Diencephalon (tissue), 1 donor: ENCODE results near the gene ZNF546. TPM values are rescaled to one million over a fixed set of nuclear protein-coding genes. Genes with fewer than 3 reads are reported as not detected.

ENCODE experiments used
- total RNA-seq: library from RNA; depleted of rRNA; stranded (reverse); fragments of >200 nt; gene quantifications from one replicate; pipeline ENCODE4 v1.2.3, GENCODE V29; 2014

Gene ZNF546
- 16.1 TPM for total RNA-seq

DNA sequence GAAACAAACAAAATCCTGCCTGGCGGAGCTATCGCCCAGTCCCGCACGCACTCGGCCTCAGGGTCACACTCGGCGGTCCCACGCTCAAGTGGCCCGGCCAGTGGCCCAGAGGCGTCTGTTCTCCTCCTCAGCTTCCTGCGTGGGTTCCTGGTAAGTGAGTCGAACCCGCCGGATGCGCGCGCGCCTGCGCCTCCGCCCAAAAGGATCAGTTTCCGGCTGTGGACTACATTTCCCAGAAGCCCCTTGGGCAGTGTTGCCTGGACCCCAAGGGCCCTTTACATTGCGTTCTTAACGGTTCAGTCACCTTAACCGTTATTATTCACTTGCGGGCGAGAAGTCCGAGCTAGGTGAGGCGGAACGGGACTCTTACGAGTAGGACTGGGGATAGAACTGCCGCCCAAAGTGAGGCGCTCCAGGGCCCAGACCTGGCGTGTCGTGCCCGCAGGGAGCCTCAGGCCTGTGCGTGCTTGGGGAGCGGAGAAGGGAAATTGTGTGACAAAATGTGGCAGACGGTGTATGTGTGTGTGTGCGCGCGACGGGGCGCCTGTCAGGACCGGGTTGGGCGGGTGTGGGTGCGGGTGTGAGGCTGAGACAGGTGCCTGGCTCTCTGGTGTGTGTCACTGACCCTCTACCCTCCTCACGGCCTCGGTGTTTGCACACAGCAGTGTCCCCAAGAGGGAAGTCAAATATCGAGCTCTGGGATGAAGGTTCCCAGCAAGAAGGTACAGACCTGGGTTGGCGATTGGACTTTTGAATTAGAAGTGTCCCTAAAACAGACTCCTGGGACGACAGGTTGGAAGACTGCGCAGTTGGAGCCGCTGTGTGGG lies at the start of gene ZNF546:
Gene ZNF546, plus strand, starts transcription at position 250 of the 827 bp plus-strand sequence. CDS start 1,267 bp downstream, outside the sequence.

DNA sequence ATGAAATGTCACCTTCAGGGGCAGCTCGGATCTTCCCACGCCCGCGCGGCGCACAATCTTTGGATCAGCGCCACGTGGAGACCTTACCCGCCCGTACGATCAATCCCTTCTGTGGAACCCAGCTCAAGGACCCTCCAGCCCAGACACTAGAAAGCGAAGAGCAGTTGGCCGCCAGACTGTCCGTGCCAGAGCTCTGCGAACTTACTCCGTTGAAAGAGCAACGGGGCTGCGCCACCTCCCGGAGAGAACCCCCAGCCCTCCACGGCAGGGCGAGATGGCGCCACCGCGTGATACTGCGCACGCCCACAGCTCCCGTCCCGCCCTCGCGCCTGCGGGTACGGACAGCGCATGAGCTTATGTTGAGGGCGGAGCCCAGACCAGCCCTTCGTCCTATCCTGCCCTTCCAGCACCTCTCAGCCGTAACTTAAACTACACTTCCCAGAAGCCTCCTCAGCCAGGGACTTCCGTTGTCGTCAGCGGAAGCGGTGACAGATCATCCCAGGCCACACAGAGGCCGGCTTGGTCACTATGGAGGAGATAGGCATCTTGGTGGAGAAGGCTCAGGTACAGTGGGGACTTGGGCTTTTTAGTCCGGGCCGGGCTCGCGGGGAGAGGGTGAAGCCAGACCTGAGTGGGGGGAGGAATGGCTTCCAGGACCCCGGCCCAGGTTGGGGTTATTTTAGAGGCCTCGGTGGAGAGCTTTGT lies 26.0 kb upstream of the ZNF546 start, which contains the start of gene PSMC4:
Gene PSMC4, plus strand, starts transcription at position 491 of the 705 bp plus-strand sequence. Its CDS starts 38 bp downstream, at position 529.

DNA sequence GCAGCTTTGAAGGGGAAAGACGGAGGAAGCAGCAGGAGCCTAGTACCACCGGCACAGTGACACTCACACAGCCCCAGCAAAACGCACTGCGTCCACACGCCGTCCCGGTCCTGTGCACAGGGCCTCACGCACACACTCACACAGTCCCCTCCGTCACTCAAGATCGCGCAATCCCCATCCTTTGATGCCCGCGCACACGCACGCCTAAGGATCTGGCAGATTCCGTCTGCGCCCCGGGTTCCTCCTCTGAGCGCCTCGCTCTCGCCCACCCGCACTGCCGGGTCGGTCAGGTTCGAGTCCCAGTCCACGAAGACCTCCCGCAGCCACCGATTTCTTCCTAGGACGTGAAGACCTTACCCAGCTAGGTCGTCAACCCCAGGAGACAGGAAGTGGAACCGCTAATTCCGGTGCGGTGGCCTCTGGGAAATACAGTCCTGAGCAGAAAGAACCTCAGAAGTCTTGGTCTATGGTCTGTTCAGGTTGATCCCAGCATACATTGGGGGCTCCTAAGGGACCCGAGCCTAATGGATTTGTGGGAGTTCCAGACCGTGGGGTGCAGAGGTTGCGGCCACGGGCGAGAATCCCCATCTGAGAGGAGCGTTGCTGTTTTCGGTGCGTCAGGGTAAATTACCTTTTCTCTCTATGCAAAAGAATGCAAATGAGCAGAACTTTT lies 59.1 kb downstream of the ZNF546 start, which contains the start of gene ZNF780B:
Gene ZNF780B, minus strand, starts transcription at position 400 of the 673 bp plus-strand sequence. CDS start 5,899 bp downstream, outside the sequence.

Other genes starting within 250 kb of the ZNF546 start
- gene LEUTX, start 218.2 kb upstream of the ZNF546 start, total RNA-seq = not detected
- 20.8 TPM for gene DYRK1B, start 162.9 kb upstream of the ZNF546 start, total RNA-seq
- 120 TPM for gene FBL, start 150.7 kb upstream of the ZNF546 start, total RNA-seq
- 3.0 TPM for gene FCGBP, start 62.4 kb upstream of the ZNF546 start, total RNA-seq
- gene PSMC4, start 25.9 kb upstream of the ZNF546 start, total RNA-seq = 91.1 TPM
- gene ZNF780B, start 59.2 kb downstream of the ZNF546 start, total RNA-seq = 40.6 TPM
- gene ZNF780A, start 93.9 kb downstream of the ZNF546 start, total RNA-seq = 34.6 TPM
- gene MAP3K10, start 194.4 kb downstream of the ZNF546 start, total RNA-seq = 38.3 TPM
- gene TTC9B, start 221.3 kb downstream of the ZNF546 start, total RNA-seq = 45.7 TPM
- gene CCNP, start 229.6 kb downstream of the ZNF546 start, total RNA-seq = 0.46 TPM